ENCODE data around the gene UGT1A4.

Gene UGT1A4

GRCh38 chr2:233756429-233757081 lies 38.0 kb downstream of the UGT1A4 start:
- Mint-ChIP-seq H3K9me3 (peaks cover 4 to 6% of the 10 kb centered on the region in 2 donors), H3K27ac (no peak overlapping the region), H3K4me3 (no peak overlapping the region), H3K27me3 (no peaks in the 10 kb centered on the region), H3K4me1 (no peaks in the 10 kb centered on the region)
- ATAC-seq (no peak), DNase-seq (no peak)

GRCh38 chr2:233758141-233758540 lies 39.6 kb downstream of the UGT1A4 start:
- ATAC-seq (no peak), DNase-seq (no peak)
- Mint-ChIP-seq H3K27ac (no peak overlapping the region), H3K27me3 (peaks cover 2% of the 10 kb centered on the region), H3K4me1 (no peaks in the 10 kb centered on the region), H3K9me3 (no peaks in the 10 kb centered on the region), H3K4me3 (no peak overlapping the region)

DNA sequence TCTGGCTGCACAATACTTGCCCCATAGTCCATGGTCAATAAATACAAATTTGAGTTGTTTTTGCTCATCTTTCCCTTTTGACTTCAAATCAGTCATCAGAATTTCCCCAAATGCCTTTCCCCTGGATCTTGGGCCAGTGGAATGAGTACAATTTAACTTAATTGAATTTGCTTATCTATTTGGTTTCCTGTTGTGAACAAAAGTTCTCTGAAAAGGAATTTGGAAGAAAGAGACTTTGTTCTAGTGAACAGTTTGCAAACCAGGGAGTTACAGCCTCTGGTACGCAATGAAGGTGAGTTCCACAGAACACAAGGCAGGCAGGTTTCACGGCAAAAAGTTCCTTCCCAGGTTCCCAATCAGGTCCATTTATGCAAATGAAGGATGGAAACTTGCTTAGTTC lies 40.3 kb downstream of the UGT1A4 start:
- H3K4me3 Mint-ChIP-seq: no peak overlapping the region
- no peaks in the 10 kb centered on the region for H3K4me1 Mint-ChIP-seq
- no peaks in the 10 kb centered on the region for H3K9me3 Mint-ChIP-seq
- DNase-seq: no peak
- ATAC-seq: no peak
- peak overlapping the region in 1 of 2 donors; percentile 38 for H3K27ac Mint-ChIP-seq
- H3K27me3 Mint-ChIP-seq: peaks cover 9% of the 10 kb centered on the region

DNA sequence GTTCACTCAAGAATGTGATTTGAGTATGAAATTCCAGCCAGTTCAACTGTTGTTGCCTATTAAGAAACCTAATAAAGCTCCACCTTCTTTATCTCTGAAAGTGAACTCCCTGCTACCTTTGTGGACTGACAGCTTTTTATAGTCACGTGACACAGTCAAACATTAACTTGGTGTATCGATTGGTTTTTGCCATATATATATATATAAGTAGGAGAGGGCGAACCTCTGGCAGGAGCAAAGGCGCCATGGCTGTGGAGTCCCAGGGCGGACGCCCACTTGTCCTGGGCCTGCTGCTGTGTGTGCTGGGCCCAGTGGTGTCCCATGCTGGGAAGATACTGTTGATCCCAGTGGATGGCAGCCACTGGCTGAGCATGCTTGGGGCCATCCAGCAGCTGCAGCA lies 41.5 kb downstream of the UGT1A4 start, which contains the start of gene UGT1A1:
Gene UGT1A1 (plus strand): TSS at position 228 of the 400 bp plus-strand sequence. CDS start 18 bp downstream, at position 246.
- H3K4me1 Mint-ChIP-seq: no peaks in the 10 kb centered on the region
- no peak within 1 kb of the TSS for H3K4me3 Mint-ChIP-seq
- H3K27me3 Mint-ChIP-seq: peaks cover 21% of the 10 kb centered on the region
- peak within 1 kb of the TSS in 1 of 2 donors; percentile 38 for H3K27ac Mint-ChIP-seq
- no peaks in the 10 kb centered on the region for H3K9me3 Mint-ChIP-seq
- DNase-seq (no peak), ATAC-seq (no peak)

GRCh38 chr2:233761040-233761769 lies 42.7 kb downstream of the UGT1A4 start:
- ATAC-seq: no peak
- H3K4me1 Mint-ChIP-seq: no peaks in the 10 kb centered on the region
- no peak overlapping the region for H3K27ac Mint-ChIP-seq
- no peak for DNase-seq
- peaks cover 32% of the 10 kb centered on the region for H3K27me3 Mint-ChIP-seq
- no peak overlapping the region for H3K4me3 Mint-ChIP-seq
- no peaks in the 10 kb centered on the region for H3K9me3 Mint-ChIP-seq

DNA sequence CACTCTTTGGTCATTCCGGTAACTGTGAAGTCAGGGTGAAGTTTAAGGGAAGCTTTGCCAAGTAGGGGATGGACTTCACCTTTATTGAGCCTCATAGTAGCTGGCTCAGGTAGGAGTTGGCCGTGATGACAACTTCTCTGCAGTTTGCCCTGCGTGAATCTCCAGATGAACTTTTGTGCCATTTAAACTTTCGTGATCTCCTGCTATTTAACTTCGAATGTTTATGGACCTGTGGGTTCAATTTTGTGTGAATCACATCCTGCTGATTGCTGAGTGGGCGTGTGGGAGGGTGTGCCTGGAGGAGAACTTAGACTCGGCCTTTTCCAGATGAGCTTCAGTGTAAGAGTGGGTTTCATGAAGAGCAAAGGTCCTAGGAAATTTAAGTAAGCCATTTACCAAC lies 45.7 kb downstream of the UGT1A4 start:
- no peak overlapping the region for H3K27ac Mint-ChIP-seq

DNA sequence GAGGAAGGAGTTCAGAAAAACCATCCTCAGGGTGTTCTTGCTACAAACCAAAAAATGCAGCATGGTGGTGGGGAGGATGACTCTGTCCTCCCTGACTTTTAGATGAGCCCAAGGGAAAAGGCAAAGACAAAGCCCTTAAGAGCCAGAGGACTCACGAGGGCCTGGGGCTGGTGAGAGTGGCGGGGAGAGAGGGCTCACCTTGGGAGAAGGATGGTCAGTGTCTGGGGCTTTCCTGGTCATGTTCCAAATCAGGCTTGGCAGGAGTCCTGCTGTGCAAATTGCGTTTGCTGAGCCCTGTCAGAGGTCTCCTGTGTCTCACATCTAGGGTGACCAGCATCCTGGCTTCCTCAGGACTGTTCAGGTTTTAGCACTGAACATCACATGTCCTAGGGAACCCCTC lies 46.2 kb downstream of the UGT1A4 start:
- no peak for DNase-seq
- no peak overlapping the region for H3K27ac Mint-ChIP-seq
- ATAC-seq: no peak
- no peak overlapping the region for H3K4me3 Mint-ChIP-seq
- no peaks in the 10 kb centered on the region for H3K9me3 Mint-ChIP-seq
- H3K4me1 Mint-ChIP-seq: no peaks in the 10 kb centered on the region
- peaks cover 42% of the 10 kb centered on the region for H3K27me3 Mint-ChIP-seq

More for the DNA sequence above, 45.7 kb downstream of the UGT1A4 start:
- DNase-seq: no peak
- no peaks in the 10 kb centered on the region for H3K4me1 Mint-ChIP-seq
- peaks cover 38% of the 10 kb centered on the region for H3K27me3 Mint-ChIP-seq
- no peaks in the 10 kb centered on the region for H3K9me3 Mint-ChIP-seq
- no peak for ATAC-seq
- H3K4me3 Mint-ChIP-seq: no peak overlapping the region

- DNase-seq: no peak
- Mint-ChIP-seq H3K9me3 (no peaks in the 10 kb centered on the region), H3K4me1 (no peaks in the 10 kb centered on the region), H3K4me3 (no peak overlapping the region), H3K27ac (no peak overlapping the region), H3K27me3 (peaks cover 42% of the 10 kb centered on the region)
- no peak for ATAC-seq
Measured at GRCh38 chr2:233766416-233766815, 47.9 kb downstream of the UGT1A4 start.

DNA sequence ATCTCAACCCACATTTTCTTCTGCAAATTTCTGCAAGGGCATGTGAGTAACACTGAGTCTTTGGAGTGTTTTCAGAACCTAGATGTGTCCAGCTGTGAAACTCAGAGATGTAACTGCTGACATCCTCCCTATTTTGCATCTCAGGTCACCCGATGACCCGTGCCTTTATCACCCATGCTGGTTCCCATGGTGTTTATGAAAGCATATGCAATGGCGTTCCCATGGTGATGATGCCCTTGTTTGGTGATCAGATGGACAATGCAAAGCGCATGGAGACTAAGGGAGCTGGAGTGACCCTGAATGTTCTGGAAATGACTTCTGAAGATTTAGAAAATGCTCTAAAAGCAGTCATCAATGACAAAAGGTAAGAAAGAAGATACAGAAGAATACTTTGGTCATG lies 49.5 kb downstream of the UGT1A4 start:
- no peak for DNase-seq
- ATAC-seq: no peak
- Mint-ChIP-seq H3K4me1 (no peaks in the 10 kb centered on the region), H3K4me3 (no peak overlapping the region), H3K27ac (no peak overlapping the region), H3K9me3 (no peaks in the 10 kb centered on the region), H3K27me3 (peaks cover 41% of the 10 kb centered on the region)

DNA sequence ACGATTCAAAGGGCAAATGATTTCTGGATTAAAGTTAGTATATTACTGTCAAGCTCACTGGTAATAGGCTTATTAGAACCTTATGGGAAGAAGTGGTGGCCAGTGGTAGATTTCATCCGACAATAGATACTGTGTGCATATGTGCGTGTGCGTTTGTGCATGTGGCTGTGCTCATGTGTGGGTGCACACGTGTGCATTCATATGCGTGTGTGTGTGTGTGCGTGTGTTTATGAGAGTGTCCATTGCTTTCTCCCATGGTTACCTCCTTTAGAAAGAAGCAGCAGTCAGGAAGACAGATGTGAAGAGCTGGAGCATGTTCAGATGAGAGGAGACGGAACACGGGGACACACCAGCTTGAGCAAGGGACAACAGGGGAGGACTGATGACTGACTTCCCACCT lies 50.7 kb downstream of the UGT1A4 start:
- Mint-ChIP-seq H3K9me3 (no peaks in the 10 kb centered on the region), H3K27me3 (peaks cover 29% of the 10 kb centered on the region), H3K4me1 (no peaks in the 10 kb centered on the region), H3K27ac (no peak overlapping the region), H3K4me3 (no peak overlapping the region)
- ATAC-seq: no peak
- no peak for DNase-seq

GRCh38 chr2:233772153-233772552 lies 53.6 kb downstream of the UGT1A4 start:
- DNase-seq (no peak), ATAC-seq (no peak)
- no peaks in the 10 kb centered on the region for H3K4me1 Mint-ChIP-seq
- peaks cover 19% of the 10 kb centered on the region for H3K27me3 Mint-ChIP-seq
- no peak overlapping the region for H3K27ac Mint-ChIP-seq
- H3K9me3 Mint-ChIP-seq: peaks cover 3 to 21% of the 10 kb centered on the region in 2 donors
- H3K4me3 Mint-ChIP-seq: no peak overlapping the region

GRCh38 chr2:233772583-233772982 lies 54.0 kb downstream of the UGT1A4 start:
- Mint-ChIP-seq H3K9me3 (peaks cover 3 to 23% of the 10 kb centered on the region in 2 donors), H3K4me3 (no peak overlapping the region), H3K27ac (no peak overlapping the region), H3K4me1 (no peaks in the 10 kb centered on the region), H3K27me3 (peaks cover 19% of the 10 kb centered on the region)
- ATAC-seq: no peak
- DNase-seq: no peak

- DNase-seq: no peak
- Mint-ChIP-seq H3K27ac (no peak overlapping the region), H3K4me3 (no peak overlapping the region), H3K27me3 (peaks cover 26% of the 10 kb centered on the region), H3K9me3 (peaks cover 3 to 30% of the 10 kb centered on the region in 2 donors), H3K4me1 (no peaks in the 10 kb centered on the region)
- ATAC-seq: no peak
Measured at GRCh38 chr2:233773854-233774253, 55.3 kb downstream of the UGT1A4 start.

GRCh38 chr2:233775414-233775813 lies 56.9 kb downstream of the UGT1A4 start:
- DNase-seq (no peak), ATAC-seq (no peak)
- no peaks in the 10 kb centered on the region for H3K4me1 Mint-ChIP-seq
- H3K27me3 Mint-ChIP-seq: peaks cover 18% of the 10 kb centered on the region
- H3K9me3 Mint-ChIP-seq: peaks cover 3 to 37% of the 10 kb centered on the region in 2 donors
- H3K4me3 Mint-ChIP-seq: no peak overlapping the region
- peak overlapping the region in 1 of 2 donors; percentile 57 for H3K27ac Mint-ChIP-seq

DNA sequence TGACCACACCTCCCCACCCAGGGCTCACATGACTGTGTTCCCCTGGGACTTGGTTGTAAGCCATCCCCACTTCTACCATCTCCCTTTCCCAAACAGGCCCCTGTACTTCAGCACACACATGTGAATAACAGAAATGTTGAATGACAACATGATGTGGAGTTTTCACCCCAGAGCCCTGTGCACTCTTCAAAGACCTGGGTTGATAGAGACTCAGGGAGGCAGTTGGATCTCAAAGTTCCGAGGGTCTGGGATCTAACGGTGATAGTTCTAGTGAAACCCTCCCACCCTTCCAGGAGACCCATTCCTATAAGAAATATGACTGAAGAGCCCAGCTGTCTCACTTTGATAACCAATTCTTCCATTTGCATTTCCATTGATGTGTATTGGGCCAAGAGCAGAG lies 59.5 kb downstream of the UGT1A4 start, which contains the start of gene MROH2A:
Gene MROH2A (plus strand): TSS at position 301 of the 400 bp plus-strand sequence. CDS start 1,029 bp downstream, outside the sequence.
- peaks cover 36% of the 10 kb centered on the region for H3K27me3 Mint-ChIP-seq
- H3K4me1 Mint-ChIP-seq: no peaks in the 10 kb centered on the region
- H3K9me3 Mint-ChIP-seq: peaks cover 3 to 37% of the 10 kb centered on the region in 2 donors
- H3K27ac Mint-ChIP-seq: no peak within 1 kb of the TSS
- no peak within 1 kb of the TSS for H3K4me3 Mint-ChIP-seq
- no peak for DNase-seq
- ATAC-seq: no peak

DNA sequence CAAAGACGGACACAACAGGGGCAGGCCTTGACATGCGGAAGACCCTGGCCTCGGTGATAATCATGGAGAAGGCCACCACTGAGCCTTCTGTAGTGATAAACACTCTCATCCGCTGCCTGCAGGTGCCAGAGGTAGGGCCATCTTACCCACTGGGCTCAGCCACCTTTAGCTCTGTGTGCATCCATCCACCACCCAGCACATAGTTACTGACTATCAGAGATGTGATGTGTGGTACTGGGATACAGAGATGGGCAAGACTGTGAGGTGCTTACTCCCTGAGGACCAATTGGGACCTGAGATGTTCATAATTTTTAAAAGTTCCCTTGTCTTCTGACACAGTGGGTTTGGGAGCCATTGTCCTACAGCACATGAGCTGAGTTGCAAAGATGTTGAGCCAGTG lies 61.2 kb downstream of the UGT1A4 start:
- peaks cover 3 to 37% of the 10 kb centered on the region in 2 donors for H3K9me3 Mint-ChIP-seq
- no peak for ATAC-seq
- peaks cover 37% of the 10 kb centered on the region for H3K27me3 Mint-ChIP-seq
- no peak overlapping the region for H3K27ac Mint-ChIP-seq
- H3K4me3 Mint-ChIP-seq: no peak overlapping the region
- H3K4me1 Mint-ChIP-seq: no peaks in the 10 kb centered on the region
- DNase-seq: no peak

Data from stimulated activated naive CD8-positive, alpha-beta T cell treated with anti-CD3 and anti-CD28 coated beads, Interleukin-15, amount 100 ng/mL, for 72 hours (primary cell).